Measurements from ENCODE around the gene ZNF516.

Gene ZNF516

GRCh38 chr18:76452357-76452756 lies 42.7 kb downstream of the ZNF516 start:
- DNase-seq: no peak

- DNase-seq: no peak
Measured at GRCh38 chr18:76451396-76452331, 43.4 kb downstream of the ZNF516 start.

DNA sequence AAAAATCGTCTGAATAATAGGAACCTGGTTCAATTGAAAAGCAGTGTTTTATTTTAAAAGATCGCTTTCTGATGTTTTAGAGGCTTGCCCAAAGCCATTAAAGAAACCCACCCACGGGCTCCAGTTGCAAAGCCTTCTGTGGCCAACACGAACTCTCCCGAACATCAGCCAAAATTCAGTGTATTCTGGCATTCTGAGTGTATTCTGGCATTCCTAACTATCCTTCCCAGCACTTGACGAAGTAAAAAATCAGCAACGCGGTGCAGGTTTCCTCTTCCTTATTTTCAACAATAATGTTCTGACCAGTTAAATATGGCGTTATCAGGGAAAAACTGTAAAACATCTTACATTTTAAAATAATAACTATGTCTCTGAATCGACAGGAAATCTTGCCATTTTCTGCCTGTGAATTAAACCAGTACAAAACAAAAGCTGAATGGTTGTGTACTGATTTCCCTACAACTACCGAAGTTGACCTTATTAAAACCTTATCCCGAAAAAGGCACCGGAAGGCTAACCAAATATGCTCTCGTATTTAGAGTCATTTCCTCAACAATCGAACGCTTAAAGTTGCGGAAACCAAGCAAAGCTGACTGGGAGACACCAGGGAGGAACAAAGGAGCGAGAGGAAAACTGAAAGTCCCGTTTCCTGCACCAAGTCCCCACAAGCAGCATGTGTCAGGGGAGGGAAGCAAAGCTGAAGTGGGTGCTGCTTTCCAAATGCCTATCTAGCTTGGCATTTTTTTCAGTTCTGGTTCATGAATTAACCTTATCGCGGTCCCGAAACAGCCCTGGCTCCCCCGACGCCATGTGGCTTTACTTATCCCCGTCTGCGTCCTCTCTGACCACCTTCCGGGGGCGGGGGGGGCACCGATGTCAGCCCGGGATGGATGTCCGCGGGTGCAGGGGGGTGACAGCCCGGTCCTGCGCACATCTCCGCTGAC lies 44.3 kb downstream of the ZNF516 start:
- peak; percentile 12 for DNase-seq

GRCh38 chr18:76449111-76449453 lies 46.0 kb downstream of the ZNF516 start:
- no peak for DNase-seq

- DNase-seq: no peak
Measured at GRCh38 chr18:76448256-76449110, 46.6 kb downstream of the ZNF516 start.

GRCh38 chr18:76447258-76447890 lies 47.7 kb downstream of the ZNF516 start:
- no peak for DNase-seq

DNA sequence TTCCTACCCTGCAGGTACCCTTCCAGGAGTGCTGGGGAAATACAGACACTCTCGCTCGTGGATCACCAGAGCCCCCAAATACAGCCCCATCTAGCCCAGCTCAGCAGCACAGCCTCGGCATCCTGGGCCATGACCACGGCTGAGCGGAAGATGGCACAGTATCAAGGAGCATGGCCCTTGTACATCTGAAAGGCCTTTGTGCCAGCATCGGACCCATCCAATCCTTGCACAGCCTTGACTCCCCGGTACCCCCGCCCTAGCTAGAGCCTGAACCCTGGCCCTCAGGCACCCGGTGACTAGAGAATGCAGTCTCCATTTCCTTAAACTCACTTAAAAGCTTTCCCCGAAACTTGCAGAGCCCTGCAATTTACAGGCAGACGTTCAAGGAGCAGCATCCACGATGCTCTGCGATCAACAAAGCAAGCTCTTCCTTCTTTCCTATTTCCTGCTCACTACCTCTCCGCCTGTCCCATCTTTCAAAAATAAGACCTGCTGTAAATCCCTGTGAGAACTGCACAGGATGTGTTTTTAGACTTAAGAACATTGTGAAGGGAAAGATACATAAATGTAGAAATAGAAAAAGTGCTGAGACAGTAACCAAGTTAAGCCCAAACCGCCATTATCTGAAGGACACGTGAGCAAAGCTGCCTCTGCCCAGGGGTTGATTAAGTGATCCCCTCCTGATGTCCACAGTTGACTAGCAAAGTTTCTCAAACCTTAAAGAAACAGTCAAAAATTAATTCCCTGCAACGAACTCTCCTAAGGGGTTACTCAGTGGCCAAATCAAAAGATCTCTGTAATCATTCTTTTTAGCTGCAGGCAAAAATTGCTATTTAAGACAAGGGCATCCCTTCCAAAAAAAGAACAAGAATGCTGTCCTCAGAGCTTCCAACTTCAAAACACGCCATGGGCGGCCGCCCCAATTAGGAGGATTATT lies 48.5 kb downstream of the ZNF516 start:
- no peak for DNase-seq

DNA sequence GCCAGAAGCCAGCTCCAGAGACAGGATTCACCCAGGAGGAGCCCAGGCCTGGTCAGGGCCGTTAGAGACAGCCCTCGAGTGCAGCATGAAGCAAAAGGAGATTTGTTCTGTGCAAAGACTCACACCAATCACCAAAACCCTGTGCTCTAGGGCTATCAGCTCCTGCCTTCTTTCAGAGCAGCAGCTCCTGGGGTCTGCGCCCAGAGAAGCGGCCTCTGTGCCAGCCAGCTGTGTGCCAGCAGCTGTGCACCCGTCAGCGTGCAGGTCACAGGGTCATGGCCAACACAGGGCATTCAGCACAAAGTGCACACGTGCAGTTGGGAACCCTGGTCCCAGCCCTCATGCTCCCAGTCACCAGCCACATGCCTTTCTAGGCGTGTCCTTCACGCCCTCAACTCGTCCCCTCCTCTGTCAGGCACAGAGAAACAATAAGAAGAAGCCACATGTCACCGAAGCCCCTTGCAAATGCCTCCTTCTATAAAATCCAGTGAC lies 49.3 kb downstream of the ZNF516 start:
- DNase-seq: no peak

GRCh38 chr18:76445275-76445674 lies 49.8 kb downstream of the ZNF516 start:
- DNase-seq: no peak

GRCh38 chr18:76444446-76445105 lies 50.5 kb downstream of the ZNF516 start:
- no peak for DNase-seq

DNA sequence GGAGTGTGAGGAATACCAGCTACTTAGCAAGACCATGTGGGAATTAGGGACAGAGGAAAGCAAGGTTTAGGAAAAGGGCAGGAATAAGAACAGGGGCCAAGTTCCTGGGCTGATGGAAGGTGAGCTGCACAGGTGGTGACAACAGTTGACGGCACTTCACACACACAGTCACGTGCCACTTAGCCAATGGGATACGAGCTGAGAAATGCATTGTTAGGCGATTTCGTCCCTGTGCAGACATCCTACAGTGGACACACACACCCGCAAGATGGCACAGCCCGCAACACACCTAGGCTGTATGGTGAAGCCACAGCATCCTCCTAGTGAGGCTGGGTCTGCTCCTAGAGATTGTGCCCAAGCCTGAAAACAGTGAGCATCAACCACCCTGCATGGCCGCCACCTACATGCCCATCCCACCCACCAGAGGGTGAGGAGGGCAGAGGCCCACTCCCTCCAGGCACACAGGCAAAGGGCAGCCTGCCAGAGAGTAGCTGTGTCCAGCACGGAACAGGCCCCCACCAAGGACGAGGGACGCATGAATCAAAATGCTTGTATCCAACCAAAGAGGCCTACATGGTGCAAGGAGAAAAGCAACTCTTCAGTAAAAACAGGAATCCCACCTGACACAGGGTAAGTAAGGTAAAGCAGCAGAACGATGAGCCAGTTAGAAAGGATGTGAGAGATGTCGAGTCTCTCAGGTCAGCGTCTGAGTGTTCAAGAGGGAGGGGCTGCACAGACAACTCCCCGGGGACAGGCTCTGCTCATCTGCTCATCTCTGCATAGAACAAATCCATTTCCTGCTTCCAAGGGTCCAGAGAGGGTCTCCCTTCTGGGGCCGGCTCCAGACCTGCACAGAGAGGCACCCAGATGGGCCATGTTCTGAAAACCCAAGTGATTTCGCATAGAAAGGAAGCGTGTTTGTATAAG lies 51.3 kb downstream of the ZNF516 start:
- no peak for DNase-seq

- DNase-seq: no peak
Measured at GRCh38 chr18:76442413-76443171, 52.5 kb downstream of the ZNF516 start.

DNA sequence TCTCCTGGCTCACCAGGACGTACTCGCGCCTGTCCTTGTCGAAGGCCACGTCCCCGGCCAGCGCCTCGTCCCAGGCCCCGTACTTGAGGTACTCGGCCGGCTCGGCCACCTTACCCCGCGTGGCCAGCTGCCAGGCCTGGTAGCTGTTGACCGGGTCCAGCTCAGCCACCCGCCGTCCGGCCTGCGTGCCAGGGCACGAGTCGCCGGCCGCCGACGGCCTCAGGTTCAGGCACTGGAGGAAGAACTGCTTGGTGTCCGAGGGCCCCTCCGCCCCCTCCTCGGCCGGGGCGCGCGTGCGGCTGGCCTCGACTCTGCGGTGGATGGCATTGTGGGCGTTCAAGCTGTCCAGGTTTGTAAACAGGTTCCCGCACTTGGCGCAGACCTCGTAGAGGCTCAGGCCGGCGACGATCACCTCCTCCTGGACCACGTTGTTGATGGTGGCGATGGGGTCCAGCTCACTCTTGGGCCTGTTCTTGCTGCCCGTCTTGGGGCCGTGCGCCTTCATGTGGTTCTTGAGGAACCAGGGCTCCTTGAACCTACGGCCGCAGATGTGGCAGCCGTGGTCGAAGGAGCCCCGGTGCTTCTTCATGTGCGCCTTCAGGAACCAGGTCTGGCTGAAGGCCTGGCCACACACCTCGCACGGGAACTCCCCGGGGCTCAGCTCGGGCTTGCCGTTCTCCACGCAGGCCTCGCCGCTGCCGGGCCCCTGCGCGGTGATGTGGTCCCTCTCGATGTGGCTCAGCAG lies 53.2 kb downstream of the ZNF516 start:
- no peak for DNase-seq

- DNase-seq: no peak
Measured at GRCh38 chr18:76441002-76441667, 53.9 kb downstream of the ZNF516 start.

GRCh38 chr18:76437910-76438309 lies 57.1 kb downstream of the ZNF516 start:
- DNase-seq: no peak

DNA sequence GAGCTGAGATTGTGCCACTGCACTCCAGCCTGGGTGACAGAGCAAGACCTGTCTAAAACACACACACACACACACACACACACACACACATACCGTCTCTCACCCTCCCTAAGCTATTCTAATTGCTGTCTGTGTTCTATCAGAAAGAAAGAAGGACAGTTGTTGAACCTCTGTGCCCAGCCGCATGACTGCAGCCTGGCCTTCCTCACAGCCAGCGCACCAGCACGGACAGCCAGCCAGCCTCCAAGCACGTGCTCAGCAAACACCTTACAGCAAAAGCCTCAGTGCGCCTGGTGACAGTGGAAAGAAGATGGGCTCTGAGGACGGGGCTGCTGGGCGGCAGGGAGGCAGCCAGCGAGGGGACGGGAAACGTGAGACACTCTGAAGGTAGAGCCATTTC lies 58.0 kb downstream of the ZNF516 start:
- DNase-seq: no peak

GRCh38 chr18:76436342-76436741 lies 58.7 kb downstream of the ZNF516 start:
- no peak for DNase-seq

Data from CD4-positive, alpha-beta T cell treated with Interleukin-10 for 1 hour (primary cell).